HepG2 (cell line): ENCODE data around the gene SBNO1. TPM values are rescaled to one million over a fixed set of nuclear protein-coding genes. Genes with fewer than 3 reads are reported as not detected.

Experiments used
- CEBPG ChIP-seq: IDR thresholded peaks from 2 replicates; pipeline ENCODE4 v1.6.1; 2016
- NBN ChIP-seq: fragments of 450-650 bp; conservative IDR thresholded peaks from 2 replicates; pipeline ENCODE4 v1.6.1; 2017
- NCOA1 ChIP-seq: sonication (generic); formaldehyde crosslinking; IDR thresholded peaks from 2 replicates; pipeline ENCODE4 v1.9.0; 2021; ENCODE audit warnings: missing genetic modification reagents
- NR2F1 ChIP-seq, 2 experiments: fragments of 450-650 bp in 1 of 2; formaldehyde crosslinking in 1 of 2; IDR thresholded peaks; 2 replicates each; pipeline versions ENCODE4 v1.5.0 to v1.6.1; 2016 to 2020; ENCODE audit warnings: mild to moderate bottlenecking in 1 of 2, missing compliant biosample characterization in 1 of 2, missing genetic modification reagents in 1 of 2, moderate library complexity in 1 of 2
- PAF1 ChIP-seq: IDR thresholded peaks from 2 replicates; pipeline ENCODE4 v1.6.1; 2016; ENCODE audit warnings: missing genetic modification reagents, missing compliant biosample characterization
- POLR2AphosphoS2 ChIP-seq: IDR thresholded peaks from 2 replicates; pipeline ENCODE4 v1.6.1; 2011; ENCODE audit warnings: low read depth, low read length, improper control_type of control experiment
- PRMT3 ChIP-seq: sonication (generic); formaldehyde crosslinking; IDR thresholded peaks from 2 replicates; pipeline ENCODE4 v1.8.1; 2022; ENCODE audit warnings: low read depth, mild to moderate bottlenecking, moderate library complexity, missing genetic modification reagents, borderline replicate concordance
- SP2 ChIP-seq: sonication (generic); formaldehyde crosslinking; IDR thresholded peaks from 2 replicates; pipeline ENCODE4 v1.5.1; 2020; ENCODE audit warnings: mild to moderate bottlenecking, missing genetic modification reagents
- TCF12 ChIP-seq, 2 experiments: fragments of 450-650 bp in 1 of 2; sonication (generic) in 1 of 2; formaldehyde crosslinking in 1 of 2; IDR thresholded peaks; 2 replicates each; pipeline versions ENCODE4 v1.6.1 to v1.8.0; 2017 to 2022; ENCODE audit warnings: antibody characterized with exemption in 1 of 2, mild to moderate bottlenecking in 1 of 2, missing genetic modification reagents in 1 of 2, moderate library complexity in 1 of 2
- THAP11 ChIP-seq: IDR thresholded peaks from 2 replicates; pipeline ENCODE4 v1.6.1; 2016; ENCODE audit warnings: missing biosample characterization, missing genetic modification reagents
- TRIM24 ChIP-seq: sonication (generic); formaldehyde crosslinking; IDR thresholded peaks from 2 replicates; pipeline ENCODE4 v1.8.0; 2022; ENCODE audit warnings: mild to moderate bottlenecking, missing genetic modification reagents
- ZFP36L1 ChIP-seq: sonication (generic); formaldehyde crosslinking; IDR thresholded peaks from 2 replicates; pipeline ENCODE4 v1.8.0; 2022; ENCODE audit warnings: mild to moderate bottlenecking, missing genetic modification reagents, moderate library complexity
- ZNF264 ChIP-seq: sonication (generic); formaldehyde crosslinking; IDR thresholded peaks from 2 replicates; pipeline ENCODE4 v1.4.0; 2020; ENCODE audit warnings: missing genetic modification reagents
- ZNF274 ChIP-seq: sonication (generic); formaldehyde crosslinking; IDR thresholded peaks from 2 replicates; pipeline ENCODE4 v1.5.1; 2020; ENCODE audit warnings: mild to moderate bottlenecking, missing genetic modification reagents
- ZNF703 ChIP-seq: sonication (generic); formaldehyde crosslinking; IDR thresholded peaks from 2 replicates; pipeline ENCODE4 v1.5.1; 2020; ENCODE audit warnings: missing genetic modification reagents, mild to moderate bottlenecking, moderate library complexity, borderline replicate concordance
- ZNF749 ChIP-seq: sonication (generic); formaldehyde crosslinking; IDR thresholded peaks from 2 replicates; pipeline ENCODE4 v1.8.0; 2022; ENCODE audit warnings: mild to moderate bottlenecking, missing genetic modification reagents, moderate library complexity, borderline replicate concordance
- ZSCAN9 ChIP-seq: IDR thresholded peaks from 2 replicates; pipeline ENCODE4 v1.6.1; 2016; ENCODE audit warnings: borderline replicate concordance
- polyA plus RNA-seq, 8 experiments: library from polyadenylated mRNA; depleted of rRNA in 3 of 8; stranded (reverse) in 7 of 8; unstranded in 1 of 8; fragments of >200 nt; fragmentation: Illumina TruSeq in 4 of 8; extraction: Trizol in 4 of 8; gene quantifications; 2 replicates each; pipeline versions ENCODE4 v1.2.1 to v1.2.3, GENCODE V29; 2011 to 2016; ENCODE audit warnings: low read depth in 4 of 8, missing spikeins in 1 of 8, mixed read lengths in 1 of 8; ENCODE audit not compliant: insufficient read depth in 1 of 8
- total RNA-seq, 5 experiments: library from RNA; depleted of rRNA; stranded (reverse); fragments of >200 nt; fragmentation: Illumina TruSeq; extraction: Trizol; gene quantifications; 2 replicates each; pipeline ENCODE4 v1.2.3, GENCODE V29; 2016; ENCODE audit warnings: low read depth in 1 of 5
- TF ChIP-seq, protein P1 (sequence below): sonication (generic); formaldehyde crosslinking; IDR thresholded peaks from 2 replicates; pipeline ENCODE4 v1.5.0; 2020; ENCODE audit warnings: mild to moderate bottlenecking, missing genetic modification reagents, borderline replicate concordance
- TF ChIP-seq, protein P2 (sequence below): sonication (generic); formaldehyde crosslinking; conservative IDR thresholded peaks from 2 replicates; pipeline ENCODE4 v1.4.0; 2020; ENCODE audit warnings: missing genetic modification reagents
- TF ChIP-seq, protein P3 (sequence below): IDR thresholded peaks from 2 replicates; pipeline ENCODE4 v1.6.1; 2016; ENCODE audit warnings: missing compliant biosample characterization, missing genetic modification reagents, borderline replicate concordance

SBNO1 gene
- total and polyA plus RNA-seq, 2 of the 13 experiments (the other 11 are each of a cell fraction or from before 2014, with no cell fraction given), result 10.9 to 40.2 TPM

DNA sequence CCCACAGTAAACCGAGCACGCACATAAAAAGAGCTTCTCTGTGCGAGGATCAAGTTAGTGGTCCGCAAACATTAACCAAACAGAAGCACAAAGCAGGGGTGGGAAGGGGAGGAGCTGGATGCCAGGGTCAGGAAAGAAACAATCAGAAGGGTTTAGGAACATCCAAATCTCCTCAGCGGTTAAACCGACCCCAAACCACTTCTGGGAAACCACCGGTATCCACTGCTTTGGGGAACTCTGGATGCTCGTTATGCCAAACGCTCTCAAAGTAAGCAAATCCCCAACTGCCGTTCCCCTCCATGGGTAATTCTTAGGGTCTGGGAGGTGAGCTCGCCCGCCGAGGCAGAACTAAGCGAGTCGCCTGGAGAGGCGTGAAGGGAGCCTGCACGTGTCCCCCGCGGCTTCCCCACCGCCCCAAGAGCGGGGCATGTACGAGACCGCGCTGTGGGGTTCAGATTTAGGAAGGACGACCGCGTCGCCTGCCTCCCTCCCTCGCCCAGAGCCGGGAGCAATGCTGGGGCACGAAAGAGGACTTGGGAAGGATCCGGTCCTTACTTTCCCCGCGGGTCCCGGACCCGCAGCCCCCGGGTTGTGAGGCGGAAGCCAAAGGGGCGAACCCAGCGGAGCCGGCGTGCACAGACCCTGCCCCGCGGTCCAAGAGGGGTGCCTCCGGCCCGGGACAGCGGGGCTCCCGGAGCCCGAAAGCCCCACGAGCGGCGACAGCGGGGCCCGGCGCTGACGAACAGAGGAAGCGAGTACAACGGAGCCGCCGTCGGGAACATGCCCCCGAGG lies 711 bp downstream of the SBNO1 start (continued):
- TF ChIP-seq CEBPG, result no peak
- TF ChIP-seq TCF12 (IDR thresholded peaks at IDR 0.05), result no peak
- TF ChIP-seq TCF12 (CRISPR knock-in tag; IDR thresholded peaks at IDR 0.05), result no peak
- TF ChIP-seq TRIM24 (CRISPR knock-in tag), result no peak
- no peak for TF ChIP-seq NR2F1 (CRISPR knock-in tag; IDR thresholded peaks at IDR 0.05)
- no peak for TF ChIP-seq PAF1
- TF ChIP-seq, protein P1, sequence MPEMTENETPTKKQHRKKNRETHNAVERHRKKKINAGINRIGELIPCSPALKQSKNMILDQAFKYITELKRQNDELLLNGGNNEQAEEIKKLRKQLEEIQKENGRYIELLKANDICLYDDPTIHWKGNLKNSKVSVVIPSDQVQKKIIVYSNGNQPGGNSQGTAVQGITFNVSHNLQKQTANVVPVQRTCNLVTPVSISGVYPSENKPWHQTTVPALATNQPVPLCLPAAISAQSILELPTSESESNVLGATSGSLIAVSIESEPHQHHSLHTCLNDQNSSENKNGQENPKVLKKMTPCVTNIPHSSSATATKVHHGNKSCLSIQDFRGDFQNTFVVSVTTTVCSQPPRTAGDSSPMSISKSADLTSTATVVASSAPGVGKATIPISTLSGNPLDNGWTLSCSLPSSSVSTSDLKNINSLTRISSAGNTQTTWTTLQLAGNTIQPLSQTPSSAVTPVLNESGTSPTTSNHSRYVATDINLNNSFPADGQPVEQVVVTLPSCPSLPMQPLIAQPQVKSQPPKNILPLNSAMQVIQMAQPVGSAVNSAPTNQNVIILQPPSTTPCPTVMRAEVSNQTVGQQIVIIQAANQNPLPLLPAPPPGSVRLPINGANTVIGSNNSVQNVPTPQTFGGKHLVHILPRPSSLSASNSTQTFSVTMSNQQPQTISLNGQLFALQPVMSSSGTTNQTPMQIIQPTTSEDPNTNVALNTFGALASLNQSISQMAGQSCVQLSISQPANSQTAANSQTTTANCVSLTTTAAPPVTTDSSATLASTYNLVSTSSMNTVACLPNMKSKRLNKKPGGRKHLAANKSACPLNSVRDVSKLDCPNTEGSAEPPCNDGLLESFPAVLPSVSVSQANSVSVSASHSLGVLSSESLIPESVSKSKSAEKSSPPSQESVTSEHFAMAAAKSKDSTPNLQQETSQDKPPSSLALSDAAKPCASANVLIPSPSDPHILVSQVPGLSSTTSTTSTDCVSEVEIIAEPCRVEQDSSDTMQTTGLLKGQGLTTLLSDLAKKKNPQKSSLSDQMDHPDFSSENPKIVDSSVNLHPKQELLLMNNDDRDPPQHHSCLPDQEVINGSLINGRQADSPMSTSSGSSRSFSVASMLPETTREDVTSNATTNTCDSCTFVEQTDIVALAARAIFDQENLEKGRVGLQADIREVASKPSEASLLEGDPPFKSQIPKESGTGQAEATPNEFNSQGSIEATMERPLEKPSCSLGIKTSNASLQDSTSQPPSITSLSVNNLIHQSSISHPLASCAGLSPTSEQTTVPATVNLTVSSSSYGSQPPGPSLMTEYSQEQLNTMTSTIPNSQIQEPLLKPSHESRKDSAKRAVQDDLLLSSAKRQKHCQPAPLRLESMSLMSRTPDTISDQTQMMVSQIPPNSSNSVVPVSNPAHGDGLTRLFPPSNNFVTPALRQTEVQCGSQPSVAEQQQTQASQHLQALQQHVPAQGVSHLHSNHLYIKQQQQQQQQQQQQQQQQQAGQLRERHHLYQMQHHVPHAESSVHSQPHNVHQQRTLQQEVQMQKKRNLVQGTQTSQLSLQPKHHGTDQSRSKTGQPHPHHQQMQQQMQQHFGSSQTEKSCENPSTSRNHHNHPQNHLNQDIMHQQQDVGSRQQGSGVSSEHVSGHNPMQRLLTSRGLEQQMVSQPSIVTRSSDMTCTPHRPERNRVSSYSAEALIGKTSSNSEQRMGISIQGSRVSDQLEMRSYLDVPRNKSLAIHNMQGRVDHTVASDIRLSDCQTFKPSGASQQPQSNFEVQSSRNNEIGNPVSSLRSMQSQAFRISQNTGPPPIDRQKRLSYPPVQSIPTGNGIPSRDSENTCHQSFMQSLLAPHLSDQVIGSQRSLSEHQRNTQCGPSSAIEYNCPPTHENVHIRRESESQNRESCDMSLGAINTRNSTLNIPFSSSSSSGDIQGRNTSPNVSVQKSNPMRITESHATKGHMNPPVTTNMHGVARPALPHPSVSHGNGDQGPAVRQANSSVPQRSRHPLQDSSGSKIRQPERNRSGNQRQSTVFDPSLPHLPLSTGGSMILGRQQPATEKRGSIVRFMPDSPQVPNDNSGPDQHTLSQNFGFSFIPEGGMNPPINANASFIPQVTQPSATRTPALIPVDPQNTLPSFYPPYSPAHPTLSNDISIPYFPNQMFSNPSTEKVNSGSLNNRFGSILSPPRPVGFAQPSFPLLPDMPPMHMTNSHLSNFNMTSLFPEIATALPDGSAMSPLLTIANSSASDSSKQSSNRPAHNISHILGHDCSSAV, result no peak
- TF ChIP-seq ZFP36L1 (CRISPR knock-in tag), result no peak
- TF ChIP-seq, protein P2, sequence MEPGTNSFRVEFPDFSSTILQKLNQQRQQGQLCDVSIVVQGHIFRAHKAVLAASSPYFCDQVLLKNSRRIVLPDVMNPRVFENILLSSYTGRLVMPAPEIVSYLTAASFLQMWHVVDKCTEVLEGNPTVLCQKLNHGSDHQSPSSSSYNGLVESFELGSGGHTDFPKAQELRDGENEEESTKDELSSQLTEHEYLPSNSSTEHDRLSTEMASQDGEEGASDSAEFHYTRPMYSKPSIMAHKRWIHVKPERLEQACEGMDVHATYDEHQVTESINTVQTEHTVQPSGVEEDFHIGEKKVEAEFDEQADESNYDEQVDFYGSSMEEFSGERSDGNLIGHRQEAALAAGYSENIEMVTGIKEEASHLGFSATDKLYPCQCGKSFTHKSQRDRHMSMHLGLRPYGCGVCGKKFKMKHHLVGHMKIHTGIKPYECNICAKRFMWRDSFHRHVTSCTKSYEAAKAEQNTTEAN, result no peak
- TF ChIP-seq SP2 (CRISPR knock-in tag), result no peak
- no peak for TF ChIP-seq THAP11 (CRISPR knock-in tag)
- no peak for TF ChIP-seq NCOA1 (CRISPR knock-in tag)
- TF ChIP-seq ZSCAN9 (CRISPR knock-in tag), result no peak
- TF ChIP-seq ZNF274 (CRISPR knock-in tag), result no peak
- TF ChIP-seq ZNF264 (CRISPR knock-in tag), result 0 out of 2 replicates have a peak, but pooled peaks have one; percentile 25
- no peak for TF ChIP-seq PRMT3 (CRISPR knock-in tag)
- TF ChIP-seq ZNF703 (CRISPR knock-in tag), result no peak
- TF ChIP-seq, protein P3, sequence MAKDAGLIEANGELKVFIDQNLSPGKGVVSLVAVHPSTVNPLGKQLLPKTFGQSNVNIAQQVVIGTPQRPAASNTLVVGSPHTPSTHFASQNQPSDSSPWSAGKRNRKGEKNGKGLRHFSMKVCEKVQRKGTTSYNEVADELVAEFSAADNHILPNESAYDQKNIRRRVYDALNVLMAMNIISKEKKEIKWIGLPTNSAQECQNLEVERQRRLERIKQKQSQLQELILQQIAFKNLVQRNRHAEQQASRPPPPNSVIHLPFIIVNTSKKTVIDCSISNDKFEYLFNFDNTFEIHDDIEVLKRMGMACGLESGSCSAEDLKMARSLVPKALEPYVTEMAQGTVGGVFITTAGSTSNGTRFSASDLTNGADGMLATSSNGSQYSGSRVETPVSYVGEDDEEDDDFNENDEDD, result no peak
- no peak for TF ChIP-seq ZNF749
- no peak for TF ChIP-seq POLR2AphosphoS2
- TF ChIP-seq NBN, result no peak
